HG03520 (cell line): ENCODE data around the gene PLK2.

ENCODE experiments used
- ATAC-seq: cut with Tn5 transposase; IDR thresholded peaks from one replicate; pipeline ENCODE4 v1.9.1; 2021; ENCODE audit warnings: mild to moderate bottlenecking, moderate library complexity; ENCODE audit not compliant: unreplicated experiment

The PLK2 gene

GRCh38 chr5:58481066-58481676 is 21.3 kb upstream of the PLK2 start:
- ATAC-seq: no peak

GRCh38 chr5:58477760-58478376 is 18.0 kb upstream of the PLK2 start:
- no peak for ATAC-seq

DNA sequence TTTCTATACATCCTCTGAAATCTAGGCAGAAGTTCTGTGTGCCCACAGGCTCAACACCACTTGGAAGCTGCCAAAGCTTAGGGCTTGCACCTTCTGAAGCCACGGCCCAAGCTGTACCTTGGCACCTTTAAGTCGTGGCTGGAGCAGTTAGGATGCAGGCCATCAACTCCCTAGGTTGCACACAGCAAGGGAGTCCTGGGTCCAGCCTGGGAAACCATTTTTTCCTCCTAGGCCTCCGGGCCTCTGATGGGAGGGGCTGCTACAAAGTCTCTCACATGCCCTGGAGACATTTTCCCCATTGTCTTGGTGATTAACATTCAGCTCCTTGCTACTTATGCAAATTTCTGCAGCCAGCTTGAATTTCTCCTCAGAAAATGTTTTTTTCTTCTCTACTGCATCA is 15.5 kb upstream of the PLK2 start:
- ATAC-seq: no peak

- no peak for ATAC-seq
These were observed 10.0 kb upstream of the PLK2 start for GRCh38 chr5:58469896-58470295.

DNA sequence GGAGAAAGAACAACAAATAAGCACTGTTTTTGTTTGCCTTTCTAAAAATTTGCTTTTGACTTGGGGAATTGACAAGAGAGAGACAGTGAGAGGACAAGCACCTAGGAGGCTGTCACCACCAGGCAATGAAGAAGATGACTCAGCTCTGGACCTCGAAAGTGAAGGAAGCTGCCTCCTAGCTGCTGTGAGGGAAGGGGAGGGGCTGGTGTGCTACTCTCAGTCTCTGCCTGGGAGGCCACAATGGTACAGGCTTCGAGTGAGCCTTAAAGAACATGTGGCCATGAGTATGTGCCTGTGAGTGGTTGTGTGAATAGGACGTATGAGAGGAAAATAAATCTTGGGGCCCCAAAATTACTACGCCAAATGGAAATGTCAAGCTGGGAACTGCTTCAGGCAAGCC is 7.1 kb upstream of the PLK2 start:
- peak; percentile 99 for ATAC-seq

- ATAC-seq: no peak
These were observed 2.8 kb upstream of the PLK2 start for GRCh38 chr5:58462623-58463230.

GRCh38 chr5:58462154-58462553 is 2.3 kb upstream of the PLK2 start:
- no peak for ATAC-seq

DNA sequence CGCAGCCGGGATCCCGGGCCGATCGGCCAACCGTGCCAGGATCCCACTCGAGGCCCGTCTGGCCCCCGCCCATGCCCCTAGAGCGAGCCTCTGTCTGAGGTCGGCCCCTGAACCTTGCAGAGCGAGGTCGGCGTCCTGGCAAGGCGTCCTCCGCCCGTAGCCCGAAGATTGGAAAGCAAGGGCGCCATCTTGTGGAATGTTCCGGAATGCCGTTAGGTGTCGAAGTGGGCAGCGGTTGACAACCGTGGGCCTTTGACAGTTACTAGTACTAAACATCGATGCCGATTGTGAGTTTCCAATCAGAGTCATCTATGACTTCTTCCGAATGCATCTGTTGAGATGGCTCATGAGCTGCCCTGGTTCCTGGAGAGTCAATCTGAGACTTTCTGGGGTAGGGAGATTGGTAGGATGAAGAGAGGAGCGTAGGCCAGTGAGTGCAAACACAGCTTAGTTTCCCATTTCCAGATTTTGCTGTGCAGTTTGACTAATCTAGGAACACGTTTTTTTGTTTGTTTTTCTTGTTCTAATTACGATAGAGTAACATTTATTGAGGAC is 923 bp upstream of the PLK2 start:
- peak; percentile 69 for ATAC-seq

GRCh38 chr5:58459146-58460001 is 512 bp downstream of the PLK2 start:
- no peak for ATAC-seq

DNA sequence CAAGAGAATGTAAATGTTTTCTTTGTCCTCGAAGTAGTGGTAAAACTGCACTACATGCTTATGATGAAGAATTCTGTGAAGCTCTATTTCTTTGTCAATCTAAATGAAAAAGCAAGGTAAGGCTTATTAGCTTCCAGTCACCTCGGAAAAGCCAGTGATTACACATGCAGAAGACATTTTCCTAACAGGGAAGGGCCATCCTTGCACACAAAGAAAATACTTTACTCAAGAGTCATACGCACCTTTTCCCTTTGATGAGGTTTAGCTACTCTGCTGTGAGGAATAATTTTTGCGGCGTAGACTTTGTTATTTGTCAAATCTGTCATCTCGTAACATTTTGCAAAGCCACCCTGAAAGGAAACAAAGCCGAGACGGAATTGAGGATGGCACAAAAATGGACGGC is 1.1 kb downstream of the PLK2 start:
- ATAC-seq: no peak

GRCh38 chr5:58458141-58458742 is 1.6 kb downstream of the PLK2 start:
- ATAC-seq: no peak

GRCh38 chr5:58457050-58457449 is 2.8 kb downstream of the PLK2 start:
- ATAC-seq: no peak

DNA sequence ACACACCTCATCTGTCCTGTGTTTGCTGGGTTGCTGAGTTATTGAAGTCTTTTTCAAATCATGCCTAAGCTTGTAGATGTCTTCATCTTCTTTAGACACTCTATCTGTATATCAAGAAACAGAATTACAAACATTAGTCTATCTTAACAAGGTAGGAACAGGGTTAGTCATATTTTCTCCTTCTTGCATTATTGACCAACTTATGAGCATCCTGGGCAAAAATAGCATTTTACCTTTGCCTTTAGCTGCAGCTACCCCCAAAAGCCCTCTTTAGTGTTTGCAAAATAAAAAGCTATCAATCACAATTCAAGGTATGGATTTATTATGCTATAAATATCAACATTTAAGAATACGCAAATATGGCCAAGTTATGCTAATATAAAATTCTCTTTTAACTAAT is 3.4 kb downstream of the PLK2 start:
- ATAC-seq: no peak

GRCh38 chr5:58456026-58456425 is 3.9 kb downstream of the PLK2 start:
- ATAC-seq: no peak

GRCh38 chr5:58455480-58455879 is 4.4 kb downstream of the PLK2 start:
- no peak for ATAC-seq

DNA sequence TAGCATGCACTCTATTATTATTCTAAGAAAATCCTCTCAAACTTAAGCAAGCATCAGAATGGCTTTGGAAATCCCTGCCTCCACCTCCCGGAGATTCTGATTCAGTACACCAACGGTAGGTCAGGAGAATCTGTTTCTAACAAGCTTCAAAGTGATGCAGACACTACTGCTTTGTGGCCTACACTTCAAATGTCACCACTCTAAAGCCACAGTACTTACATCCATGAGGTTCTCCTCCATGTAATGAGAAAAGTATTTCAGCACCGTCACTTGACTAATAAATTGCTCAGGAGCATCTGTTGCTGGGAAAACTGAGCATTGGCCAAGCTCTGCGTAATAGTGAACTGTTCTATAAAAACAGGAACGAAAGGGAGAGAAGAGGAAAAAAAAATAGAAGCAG is 4.8 kb downstream of the PLK2 start:
- no peak for ATAC-seq

- ATAC-seq: no peak
These were observed 5.9 kb downstream of the PLK2 start for GRCh38 chr5:58454025-58454424.

GRCh38 chr5:58453306-58453705 is 6.6 kb downstream of the PLK2 start:
- ATAC-seq: no peak

- ATAC-seq: no peak
These were observed 7.2 kb downstream of the PLK2 start for GRCh38 chr5:58452566-58453258.
